Panc1 (cell line): Measurements from ENCODE around the gene TYW3. TPM values are rescaled to one million over a fixed set of nuclear protein-coding genes. Genes with fewer than 3 reads are reported as not detected.

Source experiments
- ATAC-seq: fragments of 200-7000 bp; cut with Tn5 transposase; 2 replicates; pipeline ENCODE4 v1.9.1; 2020; ENCODE audit warnings: mild to moderate bottlenecking, moderate library complexity
- BruUV-seq: library from RNA; stranded (reverse); fragments of 400-500 nt; replicated peaks from 2 replicates; lab custom pipeline; 2021; lab: Mats Ljungman, UMichigan
- CTCF ChIA-PET: fragments of 300-600 bp; sonication (Branson Sonifier 250); formaldehyde crosslinking; loops from one replicate; lab custom pipeline; 2022; ENCODE audit warnings: antibody characterized with exemption; lab: Charles Lee
- POLR2A ChIA-PET: fragments of 300-600 bp; sonication (Branson Sonifier 250); formaldehyde crosslinking; loops from one replicate; lab custom pipeline; 2022; ENCODE audit warnings: antibody characterized with exemption; lab: Charles Lee
- DNase-seq: peaks from one replicate; pipeline ENCODE4 v3.0.0-alpha.2; 2010; ENCODE audit warnings: low read depth, low spot score
- H3K27ac ChIP-seq: 2 replicates; pipeline ENCODE4 v1.5.1; 2011; ENCODE audit warnings: mild to moderate bottlenecking, low read length, inconsistent platforms
- H3K27me3 ChIP-seq: fragments of 200-500 bp; sonication (Bioruptor generic); 2 replicates; pipeline ENCODE4 v1.6.0; 2014; ENCODE audit warnings: low read length, inconsistent platforms; ENCODE audit not compliant: control insufficient read depth, insufficient read depth
- H3K36me3 ChIP-seq: fragments of 200-500 bp; sonication (Bioruptor generic); 2 replicates; pipeline ENCODE4 v1.5.1; 2014; ENCODE audit warnings: inconsistent platforms, mild to moderate bottlenecking, low read length, moderate library complexity; ENCODE audit not compliant: control insufficient read depth, insufficient read depth
- H3K4me1 ChIP-seq: 2 replicates; pipeline ENCODE4 v1.5.1; 2011; ENCODE audit warnings: inconsistent platforms, mild to moderate bottlenecking, low read length, moderate library complexity; ENCODE audit not compliant: control insufficient read depth, insufficient read depth
- H3K4me3 ChIP-seq, 2 experiments: 2 replicates each; pipeline ENCODE4 v1.5.1; 2011 to 2012; ENCODE audit warnings: low read depth in 2 of 2, low read length in 2 of 2, mild to moderate bottlenecking in 2 of 2, inconsistent platforms in 1 of 2, moderate library complexity in 1 of 2
- H3K9me3 ChIP-seq: fragments of 200-500 bp; sonication (Bioruptor generic); 2 replicates; pipeline ENCODE4 v1.5.1; 2014; ENCODE audit warnings: low read depth, mild to moderate bottlenecking, inconsistent platforms, low read length, moderate library complexity; ENCODE audit not compliant: control insufficient read depth, insufficient read depth
- POLR2AphosphoS5 ChIP-seq: IDR thresholded peaks from 2 replicates; pipeline ENCODE4 v1.6.1; 2012; ENCODE audit warnings: mild to moderate bottlenecking, low read depth, low read length, moderate library complexity
- SIN3A ChIP-seq: IDR thresholded peaks from 2 replicates; pipeline ENCODE4 v1.6.1; 2012; ENCODE audit warnings: low read depth, mild to moderate bottlenecking, low read length, moderate library complexity, borderline replicate concordance; ENCODE audit not compliant: insufficient read depth
- TCF7L2 ChIP-seq: IDR thresholded peaks from 2 replicates; pipeline ENCODE4 v1.6.1; 2011; ENCODE audit warnings: mild to moderate bottlenecking, low read depth, low read length, inconsistent platforms
- in situ Hi-C: cut with HindIII; loops from 2 replicates; pipeline ENCODE4 v1.10.0; 2016; ENCODE audit warnings: low sequenced_read_pairs, low pct_unique_long_range_greater_than_20kb
- intact Hi-C: fragments of 100-400 bp; cut with micrococcal nuclease; formaldehyde crosslinking; loops from one replicate; pipeline ENCODE4 v1.10.0; 2022; ENCODE audit not compliant: unreplicated experiment
- total RNA-seq: library from RNA; stranded (reverse); gene quantifications from one replicate; pipeline ENCODE4 v1.2.1, GENCODE V29; 2021; ENCODE audit not compliant: unreplicated experiment
- TF ChIP-seq, protein P1 (sequence below): fragments of 450-650 bp; IDR thresholded peaks from 2 replicates; pipeline ENCODE4 v1.5.1; 2017; ENCODE audit warnings: mild to moderate bottlenecking
- TF ChIP-seq, protein P2 (sequence below), 2 experiments: IDR thresholded peaks; 2 replicates each; pipeline ENCODE4 v1.6.1; 2011 to 2012; ENCODE audit warnings: low read depth in 2 of 2, control low read depth in 1 of 2, low read length in 1 of 2, mild to moderate bottlenecking in 1 of 2, moderate library complexity in 1 of 2; ENCODE audit not compliant: insufficient read depth in 1 of 2

The TYW3 gene
- total RNA-seq, 1 experiment from 2014 or later: 20.0 TPM

- ChIA-PET POLR2A (no interaction called here), CTCF (interaction anchor here (0.8 kb wide), 1 partner anchor 1014 kb away, joined by 3 read pairs; no protein-coding TSS in a partner anchor)
- ATAC-seq (no peak), DNase-seq (peak; percentile 2)
- intact Hi-C loops (no loop called here), in situ Hi-C loops (no loop called here)
- Histone ChIP-seq H3K4me1 (no peaks in the 10 kb centered on the region), H3K36me3 (peaks cover 7% of the 10 kb centered on the region), H3K4me3 (no peak overlapping the region), H3K9me3 (no peaks in the 10 kb centered on the region), H3K27ac (no peak overlapping the region), H3K27me3 (no peaks in the 10 kb centered on the region; the same call in 1 of the 2 replicates)
- TF ChIP-seq, protein P1, sequence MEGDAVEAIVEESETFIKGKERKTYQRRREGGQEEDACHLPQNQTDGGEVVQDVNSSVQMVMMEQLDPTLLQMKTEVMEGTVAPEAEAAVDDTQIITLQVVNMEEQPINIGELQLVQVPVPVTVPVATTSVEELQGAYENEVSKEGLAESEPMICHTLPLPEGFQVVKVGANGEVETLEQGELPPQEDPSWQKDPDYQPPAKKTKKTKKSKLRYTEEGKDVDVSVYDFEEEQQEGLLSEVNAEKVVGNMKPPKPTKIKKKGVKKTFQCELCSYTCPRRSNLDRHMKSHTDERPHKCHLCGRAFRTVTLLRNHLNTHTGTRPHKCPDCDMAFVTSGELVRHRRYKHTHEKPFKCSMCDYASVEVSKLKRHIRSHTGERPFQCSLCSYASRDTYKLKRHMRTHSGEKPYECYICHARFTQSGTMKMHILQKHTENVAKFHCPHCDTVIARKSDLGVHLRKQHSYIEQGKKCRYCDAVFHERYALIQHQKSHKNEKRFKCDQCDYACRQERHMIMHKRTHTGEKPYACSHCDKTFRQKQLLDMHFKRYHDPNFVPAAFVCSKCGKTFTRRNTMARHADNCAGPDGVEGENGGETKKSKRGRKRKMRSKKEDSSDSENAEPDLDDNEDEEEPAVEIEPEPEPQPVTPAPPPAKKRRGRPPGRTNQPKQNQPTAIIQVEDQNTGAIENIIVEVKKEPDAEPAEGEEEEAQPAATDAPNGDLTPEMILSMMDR: peak; percentile 60
- no peak for TF ChIP-seq SIN3A
- BruUV-seq: no TSS peak
Observed at GRCh38 chr1:74767490-74767889, 34.5 kb downstream of the TYW3 start.

DNA sequence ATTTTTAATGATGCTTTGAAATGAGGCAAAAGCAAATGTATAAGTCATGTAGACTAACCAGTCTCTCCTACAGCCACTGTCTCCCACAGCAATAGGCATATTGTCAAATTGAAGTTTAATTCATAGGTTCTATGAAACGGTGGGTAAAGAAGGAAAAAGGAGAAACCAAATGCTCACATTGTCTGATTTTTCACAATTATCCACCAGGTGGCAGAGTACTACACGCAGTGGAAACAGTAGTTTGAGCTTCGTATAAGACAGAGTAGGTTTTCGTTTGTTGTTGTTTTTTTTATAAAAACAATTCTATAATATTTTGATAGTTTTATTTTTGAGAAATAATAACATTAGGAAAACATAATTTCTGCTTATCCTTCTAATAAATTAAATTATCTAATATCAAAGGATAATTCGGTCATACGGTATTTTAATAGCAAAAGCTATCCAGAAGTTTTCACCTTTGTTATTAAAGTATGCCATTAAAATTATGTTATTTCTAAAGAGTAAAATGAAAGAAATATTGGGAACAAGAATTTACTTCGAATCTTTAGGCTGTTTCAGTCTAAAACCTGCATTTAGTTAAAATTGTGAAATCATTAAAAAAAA, 39.1 kb downstream of the TYW3 start:
- no TSS peak for BruUV-seq
- no peak; the same call in 1 of the 2 replicates for ATAC-seq
- in situ Hi-C loops: no loop called here

DNA sequence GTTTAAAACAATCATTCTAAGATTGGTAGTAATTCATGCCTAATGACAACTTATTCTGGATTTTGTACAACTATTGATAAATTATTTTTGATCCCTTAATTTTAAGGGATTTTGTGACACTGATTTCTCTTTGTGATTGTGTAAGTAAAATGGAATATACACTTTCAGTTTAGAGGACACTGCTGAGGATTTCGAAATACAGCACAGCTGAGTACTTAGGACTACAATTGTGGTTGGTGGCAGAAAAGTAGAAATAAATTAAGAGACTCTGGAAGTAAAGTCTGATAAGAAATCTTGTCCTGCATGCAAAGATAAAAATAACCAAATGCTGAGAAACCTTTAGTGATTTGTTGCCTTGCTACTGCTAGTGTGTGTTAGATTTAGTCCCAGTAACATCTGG, 40.0 kb downstream of the TYW3 start:
- ATAC-seq (no peak), DNase-seq (no peak)
- H3K4me1 ChIP-seq: no peaks in the 10 kb centered on the region
- ChIA-PET POLR2A (no interaction called here), CTCF (no interaction called here)
- no TSS peak for BruUV-seq
- intact Hi-C loops: loop anchor here (1.0 to 10.0 kb wide), 2 partner anchors 322 to 430 kb away; no protein-coding TSS in a partner anchor
- in situ Hi-C loops: no loop called here
- no peaks in the 10 kb centered on the region for H3K9me3 ChIP-seq
- peaks cover 7% of the 10 kb centered on the region for H3K27me3 ChIP-seq
- no peaks in the 10 kb centered on the region for H3K36me3 ChIP-seq
- TF ChIP-seq TCF7L2 (no peak), SIN3A (no peak), POLR2AphosphoS5 (no peak)
- TF ChIP-seq, protein P2, sequence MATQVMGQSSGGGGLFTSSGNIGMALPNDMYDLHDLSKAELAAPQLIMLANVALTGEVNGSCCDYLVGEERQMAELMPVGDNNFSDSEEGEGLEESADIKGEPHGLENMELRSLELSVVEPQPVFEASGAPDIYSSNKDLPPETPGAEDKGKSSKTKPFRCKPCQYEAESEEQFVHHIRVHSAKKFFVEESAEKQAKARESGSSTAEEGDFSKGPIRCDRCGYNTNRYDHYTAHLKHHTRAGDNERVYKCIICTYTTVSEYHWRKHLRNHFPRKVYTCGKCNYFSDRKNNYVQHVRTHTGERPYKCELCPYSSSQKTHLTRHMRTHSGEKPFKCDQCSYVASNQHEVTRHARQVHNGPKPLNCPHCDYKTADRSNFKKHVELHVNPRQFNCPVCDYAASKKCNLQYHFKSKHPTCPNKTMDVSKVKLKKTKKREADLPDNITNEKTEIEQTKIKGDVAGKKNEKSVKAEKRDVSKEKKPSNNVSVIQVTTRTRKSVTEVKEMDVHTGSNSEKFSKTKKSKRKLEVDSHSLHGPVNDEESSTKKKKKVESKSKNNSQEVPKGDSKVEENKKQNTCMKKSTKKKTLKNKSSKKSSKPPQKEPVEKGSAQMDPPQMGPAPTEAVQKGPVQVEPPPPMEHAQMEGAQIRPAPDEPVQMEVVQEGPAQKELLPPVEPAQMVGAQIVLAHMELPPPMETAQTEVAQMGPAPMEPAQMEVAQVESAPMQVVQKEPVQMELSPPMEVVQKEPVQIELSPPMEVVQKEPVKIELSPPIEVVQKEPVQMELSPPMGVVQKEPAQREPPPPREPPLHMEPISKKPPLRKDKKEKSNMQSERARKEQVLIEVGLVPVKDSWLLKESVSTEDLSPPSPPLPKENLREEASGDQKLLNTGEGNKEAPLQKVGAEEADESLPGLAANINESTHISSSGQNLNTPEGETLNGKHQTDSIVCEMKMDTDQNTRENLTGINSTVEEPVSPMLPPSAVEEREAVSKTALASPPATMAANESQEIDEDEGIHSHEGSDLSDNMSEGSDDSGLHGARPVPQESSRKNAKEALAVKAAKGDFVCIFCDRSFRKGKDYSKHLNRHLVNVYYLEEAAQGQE (IDR thresholded peaks at IDR 0.05; ENCODE audit: insufficient read depth in 1 of 2, low read depth in 2 of 2, low read length in 1 of 2): no peak
- TF ChIP-seq, protein P1: no peak
- H3K4me3 ChIP-seq: no peak overlapping the region
- no peak overlapping the region for H3K27ac ChIP-seq

More for the DNA sequence above, 39.1 kb downstream of the TYW3 start:
- POLR2A ChIA-PET: no interaction called here
- H3K9me3 ChIP-seq: no peaks in the 10 kb centered on the region
- TF ChIP-seq, protein P1: peak; percentile 72; the same call in 1 of the 2 replicates
- no peak for TF ChIP-seq POLR2AphosphoS5
- TF ChIP-seq SIN3A: no peak
- no peaks in the 10 kb centered on the region for H3K36me3 ChIP-seq
- no peak overlapping the region for H3K27ac ChIP-seq
- CTCF ChIA-PET: interaction anchor here (0.5 to 1.2 kb wide), 4 partner anchors 17 to 467 kb away, joined by 3 to 14 read pairs (median 3); no protein-coding TSS in a partner anchor
- no peaks in the 10 kb centered on the region for H3K4me1 ChIP-seq
- DNase-seq: peak; percentile 33
- no peak overlapping the region for H3K4me3 ChIP-seq
- H3K27me3 ChIP-seq: peaks cover 5% of the 10 kb centered on the region
- intact Hi-C loops: loop anchor here (1.0 to 10.0 kb wide), 2 partner anchors 323 to 431 kb away; no protein-coding TSS in a partner anchor
